Tibial nerve (tissue), 4 donors: Measurements from ENCODE around the gene ATP6V1D. TPM values are rescaled to one million over a fixed set of nuclear protein-coding genes. Genes with fewer than 3 reads are reported as not detected.

Source experiments
- DNase-seq, 2 donors: peaks; one replicate each; pipeline ENCODE4 v3.0.0-alpha.2; 2019; ENCODE audit warnings: low spot score in 2 of 2
- H3K27ac ChIP-seq, 4 donors: fragments of 200-600 bp; sonication (generic) in 3 of 4; one replicate each; pipeline ENCODE4 v1.5.1; 2017 to 2019; ENCODE audit warnings: mild to moderate bottlenecking in 1 of 4
- H3K27me3 ChIP-seq, 2 donors: fragments of 200-600 bp; sonication (generic) in 1 of 2; one replicate each; pipeline versions ENCODE4 v1.5.1 to v1.6.0; 2017 to 2019
- H3K36me3 ChIP-seq, 3 donors: fragments of 200-600 bp; sonication (generic); one replicate each; pipeline ENCODE4 v1.5.1; 2018 to 2019
- H3K4me1 ChIP-seq, 4 donors: fragments of 200-600 bp; sonication (generic) in 3 of 4; one replicate each; pipeline ENCODE4 v1.5.1; 2017 to 2019
- H3K4me3 ChIP-seq, 4 donors: fragments of 200-600 bp; sonication (generic) in 3 of 4; one replicate each; pipeline ENCODE4 v1.5.1; 2017 to 2019; ENCODE audit warnings: mild to moderate bottlenecking in 1 of 4, moderate library complexity in 1 of 4
- H3K9me3 ChIP-seq, 4 donors: fragments of 200-600 bp; sonication (generic) in 3 of 4; one replicate each; pipeline ENCODE4 v1.5.1; 2017 to 2019
- EP300 ChIP-seq, 2 donors: sonication (generic); formaldehyde crosslinking; IDR thresholded peaks; one replicate each; pipeline ENCODE4 v1.6.1; 2017; ENCODE audit warnings: antibody characterized with exemption in 2 of 2, mild to moderate bottlenecking in 1 of 2
- POLR2A ChIP-seq, 2 donors: fragments of 450-650 bp; IDR thresholded peaks; one replicate each; pipeline ENCODE4 v1.6.1; 2017; ENCODE audit warnings: antibody characterized with exemption in 2 of 2, mild to moderate bottlenecking in 2 of 2, moderate library complexity in 2 of 2
- WGBS, 2 donors: methylation state at CpG; one replicate each; pipeline ENCODE4 v1.1.5; 2018; 5-methylcytosine and 5-hydroxymethylcytosine counted together
- small RNA-seq: library from RNA; depleted of rRNA; stranded (forward); fragments of <200 nt; gene quantifications from one replicate; pipeline ENCODE3, GENCODE V24; 2016
- total RNA-seq, 4 donors: library from RNA; depleted of rRNA; stranded (reverse); fragments of >200 nt; gene quantifications; one replicate each; pipeline ENCODE4 v1.1.0, GENCODE V29; 2016
- TF ChIP-seq, protein P1 (sequence below), 5 experiments: fragments of 200-600 bp in 3 of 5; fragments of 450-650 bp in 2 of 5; sonication (generic) in 3 of 5; IDR thresholded peaks; one replicate each; pipeline ENCODE4 v1.5.1; 2016 to 2019; ENCODE audit warnings: antibody characterized with exemption in 5 of 5, mild to moderate bottlenecking in 3 of 5, moderate library complexity in 2 of 5

Gene ATP6V1D
- total RNA-seq, 4 donors from 2014 or later = 49.6 to 91.5 (median 57.6) TPM

DNA sequence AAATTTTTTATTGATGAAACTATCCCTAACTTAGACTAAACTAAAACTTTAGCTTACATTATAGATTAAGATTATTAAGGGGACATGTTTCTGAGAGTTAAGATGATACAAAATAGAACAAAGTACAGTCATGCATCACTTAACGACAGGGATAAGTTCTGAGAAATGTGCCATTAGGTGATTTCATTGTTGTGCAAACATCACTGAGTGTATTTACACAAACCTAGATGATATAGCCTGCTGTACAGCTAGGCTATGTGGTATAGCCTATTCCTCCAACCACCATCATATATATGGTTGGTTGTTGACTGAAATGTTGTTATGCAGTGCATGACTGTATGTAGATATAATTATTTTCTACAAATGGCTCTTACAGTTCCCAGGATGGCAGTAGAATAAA lies 46.5 kb downstream of the ATP6V1D start:
- TF ChIP-seq POLR2A (IDR thresholded peaks at IDR 0.05) = no peak
- TF ChIP-seq, protein P1, sequence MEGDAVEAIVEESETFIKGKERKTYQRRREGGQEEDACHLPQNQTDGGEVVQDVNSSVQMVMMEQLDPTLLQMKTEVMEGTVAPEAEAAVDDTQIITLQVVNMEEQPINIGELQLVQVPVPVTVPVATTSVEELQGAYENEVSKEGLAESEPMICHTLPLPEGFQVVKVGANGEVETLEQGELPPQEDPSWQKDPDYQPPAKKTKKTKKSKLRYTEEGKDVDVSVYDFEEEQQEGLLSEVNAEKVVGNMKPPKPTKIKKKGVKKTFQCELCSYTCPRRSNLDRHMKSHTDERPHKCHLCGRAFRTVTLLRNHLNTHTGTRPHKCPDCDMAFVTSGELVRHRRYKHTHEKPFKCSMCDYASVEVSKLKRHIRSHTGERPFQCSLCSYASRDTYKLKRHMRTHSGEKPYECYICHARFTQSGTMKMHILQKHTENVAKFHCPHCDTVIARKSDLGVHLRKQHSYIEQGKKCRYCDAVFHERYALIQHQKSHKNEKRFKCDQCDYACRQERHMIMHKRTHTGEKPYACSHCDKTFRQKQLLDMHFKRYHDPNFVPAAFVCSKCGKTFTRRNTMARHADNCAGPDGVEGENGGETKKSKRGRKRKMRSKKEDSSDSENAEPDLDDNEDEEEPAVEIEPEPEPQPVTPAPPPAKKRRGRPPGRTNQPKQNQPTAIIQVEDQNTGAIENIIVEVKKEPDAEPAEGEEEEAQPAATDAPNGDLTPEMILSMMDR (IDR thresholded peaks at IDR 0.05) = no peak
- TF ChIP-seq EP300 (IDR thresholded peaks at IDR 0.05) = no peak
- Histone ChIP-seq H3K9me3 (no peaks in the 10 kb centered on the region), H3K4me1 (no peaks in the 10 kb centered on the region), H3K4me3 (no peak overlapping the region), H3K27me3 (no peaks in the 10 kb centered on the region), H3K27ac (no peak overlapping the region), H3K36me3 (peaks cover 0 to 55% (median 3%) of the 10 kb centered on the region in 3 donors)
- DNase-seq = no peak
- 87 to 88% methylated on average over 1 of the region's 1 CpG for WGBS, 2 donors

DNA sequence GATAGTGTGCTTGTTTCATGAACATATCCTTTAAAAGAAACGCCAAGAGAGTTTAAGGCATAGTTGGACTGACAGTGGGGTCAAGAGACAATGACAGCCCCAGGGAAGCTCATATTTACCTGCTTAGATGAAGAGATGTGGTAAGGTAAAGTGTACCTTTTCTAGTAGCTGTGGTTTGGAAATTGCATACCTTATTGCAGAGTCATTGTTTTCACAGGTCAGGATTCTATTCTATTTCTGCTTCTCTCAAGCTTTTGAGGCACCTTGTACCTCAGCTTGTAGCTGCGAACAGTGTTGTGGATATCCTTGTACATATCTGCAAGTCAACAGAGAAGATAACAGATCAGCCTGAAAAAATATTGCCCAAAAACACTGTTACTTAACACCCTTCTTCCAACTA lies 47.7 kb downstream of the ATP6V1D start:
- no peak overlapping the region for H3K27ac ChIP-seq
- H3K27me3 ChIP-seq = no peaks in the 10 kb centered on the region
- DNase-seq = no peak
- WGBS, 2 donors = 92 to 99% methylated on average over 2 of the region's 2 CpGs
- TF ChIP-seq, protein P1 (IDR thresholded peaks at IDR 0.05) = no peak
- TF ChIP-seq POLR2A (IDR thresholded peaks at IDR 0.05) = no peak
- TF ChIP-seq EP300 (IDR thresholded peaks at IDR 0.05) = no peak
- no peaks in the 10 kb centered on the region for H3K4me1 ChIP-seq
- peaks cover 0 to 44% (median 3%) of the 10 kb centered on the region in 3 donors for H3K36me3 ChIP-seq
- no peak overlapping the region for H3K4me3 ChIP-seq
- no peaks in the 10 kb centered on the region for H3K9me3 ChIP-seq

Small RNA genes lying within 50 kb of the gene (small RNA-seq; reads per million reads assigned to genes)
- gene RF00019 = not detected

Other genes starting within 250 kb of the ATP6V1D start
- gene GARIN2, start 170.4 kb downstream of the ATP6V1D start, total RNA-seq = not detected
- gene PALS1, start 118.4 kb downstream of the ATP6V1D start, total RNA-seq = 10 to 100 TPM; 20.1 to 24.6 (median 22.9) TPM
- gene EIF2S1, start 524 bp upstream of the ATP6V1D start, total RNA-seq = 10 to 100 TPM; 34.8 to 71.9 (median 61.3) TPM
- 1 to 10 TPM in 1 of 4 donors, under 1 TPM in 1, not detected in 2; 0.39 to 1.2 TPM for gene PLEK2, start 52.4 kb upstream of the ATP6V1D start, total RNA-seq
- 1 to 10 TPM in 3 of 4 donors, not detected in 1; 2.7 to 6.1 (median 5.7) TPM for gene TMEM229B, start 128.9 kb upstream of the ATP6V1D start, total RNA-seq
- gene PLEKHH1, start 173.5 kb upstream of the ATP6V1D start, total RNA-seq = 10 to 100 TPM in 1 of 4 donors, 1 to 10 TPM in 3; 2.4 to 10.2 (median 4.6) TPM
- gene PIGH, start 240.5 kb upstream of the ATP6V1D start, total RNA-seq = 10 to 100 TPM; 19.2 to 48.8 (median 23.8) TPM